ENCODE measurements around the gene TRMU. TPM values are rescaled to one million over a fixed set of nuclear protein-coding genes. Genes with fewer than 3 reads are reported as not detected.

Gene TRMU
- total RNA-seq, 1 experiment from 2014 or later: 90.1 TPM

DNA sequence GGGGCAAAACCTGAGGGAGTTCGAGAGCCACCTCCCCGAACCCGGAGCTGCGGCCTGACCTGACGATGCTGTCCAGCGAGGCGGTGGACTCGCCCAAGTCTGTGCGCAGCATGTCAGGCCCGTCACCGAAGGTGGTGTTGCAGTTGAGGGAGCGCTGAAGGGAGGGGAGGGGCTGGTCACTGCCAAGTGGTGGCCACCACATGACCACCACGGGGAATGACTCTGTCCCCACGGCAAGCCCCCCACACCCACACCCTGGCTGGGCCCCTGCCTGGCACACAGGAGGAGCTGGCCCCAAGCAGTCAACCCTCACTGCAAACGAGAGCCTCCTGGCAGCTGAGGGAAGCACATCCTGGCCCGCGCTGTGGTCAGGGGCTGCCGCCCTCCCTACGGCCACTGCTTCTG lies 30.8 kb downstream of the TRMU start:
- no peaks in the 10 kb centered on the region for H3K9me3 ChIP-seq (ENCODE audit: low read depth, low read length, poor library complexity, severe bottlenecking)
- no peak for TF ChIP-seq EZH2 (IDR thresholded peaks at IDR 0.05; ENCODE audit: borderline replicate concordance, low read depth, low read length, poor library complexity, severe bottlenecking)
- TF ChIP-seq, protein P1, sequence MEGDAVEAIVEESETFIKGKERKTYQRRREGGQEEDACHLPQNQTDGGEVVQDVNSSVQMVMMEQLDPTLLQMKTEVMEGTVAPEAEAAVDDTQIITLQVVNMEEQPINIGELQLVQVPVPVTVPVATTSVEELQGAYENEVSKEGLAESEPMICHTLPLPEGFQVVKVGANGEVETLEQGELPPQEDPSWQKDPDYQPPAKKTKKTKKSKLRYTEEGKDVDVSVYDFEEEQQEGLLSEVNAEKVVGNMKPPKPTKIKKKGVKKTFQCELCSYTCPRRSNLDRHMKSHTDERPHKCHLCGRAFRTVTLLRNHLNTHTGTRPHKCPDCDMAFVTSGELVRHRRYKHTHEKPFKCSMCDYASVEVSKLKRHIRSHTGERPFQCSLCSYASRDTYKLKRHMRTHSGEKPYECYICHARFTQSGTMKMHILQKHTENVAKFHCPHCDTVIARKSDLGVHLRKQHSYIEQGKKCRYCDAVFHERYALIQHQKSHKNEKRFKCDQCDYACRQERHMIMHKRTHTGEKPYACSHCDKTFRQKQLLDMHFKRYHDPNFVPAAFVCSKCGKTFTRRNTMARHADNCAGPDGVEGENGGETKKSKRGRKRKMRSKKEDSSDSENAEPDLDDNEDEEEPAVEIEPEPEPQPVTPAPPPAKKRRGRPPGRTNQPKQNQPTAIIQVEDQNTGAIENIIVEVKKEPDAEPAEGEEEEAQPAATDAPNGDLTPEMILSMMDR (conservative IDR thresholded peaks at IDR 0.05; ENCODE audit: low read depth, low read length): no peak
- intact Hi-C loops (cut with micrococcal nuclease; ENCODE audit: unreplicated experiment): no loop called here
- H3K36me3 ChIP-seq (ENCODE audit: insufficient read depth, low read length, poor library complexity, severe bottlenecking): no peaks in the 10 kb centered on the region
- H3K27me3 ChIP-seq (replicated peaks; ENCODE audit: insufficient read depth, low read depth, low read length, poor library complexity): no peaks in the 10 kb centered on the region
- CTCF ChIA-PET: interaction anchor here (0.6 kb wide), 1 partner anchor 144 kb away, joined by 3 read pairs; no protein-coding TSS in a partner anchor
- POLR2A ChIA-PET (ENCODE audit: low non-redundant PET): no interaction called here
- BruUV-seq (replicated peaks): no TSS peak
- DNase-seq (ENCODE audit: low spot score): no peak
- H3K27ac ChIP-seq (ENCODE audit: low read depth, low read length, poor library complexity, severe bottlenecking): no peak overlapping the region
- no peaks in the 10 kb centered on the region for H3K4me1 ChIP-seq (ENCODE audit: insufficient read depth, low read length, poor library complexity, severe bottlenecking)
- H3K4me3 ChIP-seq (ENCODE audit: low read depth, low read length, poor library complexity, severe bottlenecking): no peak overlapping the region

GRCh38 chr22:46366801-46367706 lies 31.5 kb downstream of the TRMU start:
- BruUV-seq (replicated peaks): no TSS peak
- no peaks in the 10 kb centered on the region for H3K9me3 ChIP-seq (ENCODE audit: low read depth, low read length, poor library complexity, severe bottlenecking)
- no peaks in the 10 kb centered on the region for H3K27me3 ChIP-seq (replicated peaks; ENCODE audit: insufficient read depth, low read depth, low read length, poor library complexity)
- intact Hi-C loops (cut with micrococcal nuclease; ENCODE audit: unreplicated experiment): loop anchor here (1.0 kb wide), 1 partner anchor 175 kb away; no protein-coding TSS in a partner anchor
- no peaks in the 10 kb centered on the region for H3K36me3 ChIP-seq (ENCODE audit: insufficient read depth, low read length, poor library complexity, severe bottlenecking)
- H3K4me3 ChIP-seq (ENCODE audit: low read depth, low read length, poor library complexity, severe bottlenecking): no peak overlapping the region
- no peaks in the 10 kb centered on the region for H3K4me1 ChIP-seq (ENCODE audit: insufficient read depth, low read length, poor library complexity, severe bottlenecking)
- ChIA-PET CTCF (interaction anchor here (0.6 to 1.5 kb wide), 7 partner anchors 11 to 360 kb away, joined by 3 to 19 read pairs (median 4); no protein-coding TSS in a partner anchor), POLR2A (ENCODE audit: low non-redundant PET) (interaction anchor here (0.6 kb wide), 1 partner anchor 36 kb away, joined by 3 read pairs; no protein-coding TSS in a partner anchor)
- TF ChIP-seq, protein P1 (conservative IDR thresholded peaks at IDR 0.05; ENCODE audit: low read depth, low read length): no peak
- TF ChIP-seq EZH2 (IDR thresholded peaks at IDR 0.05; ENCODE audit: borderline replicate concordance, low read depth, low read length, poor library complexity, severe bottlenecking): no peak
- DNase-seq (ENCODE audit: low spot score): no peak
- H3K27ac ChIP-seq (ENCODE audit: low read depth, low read length, poor library complexity, severe bottlenecking): no peak overlapping the region

DNA sequence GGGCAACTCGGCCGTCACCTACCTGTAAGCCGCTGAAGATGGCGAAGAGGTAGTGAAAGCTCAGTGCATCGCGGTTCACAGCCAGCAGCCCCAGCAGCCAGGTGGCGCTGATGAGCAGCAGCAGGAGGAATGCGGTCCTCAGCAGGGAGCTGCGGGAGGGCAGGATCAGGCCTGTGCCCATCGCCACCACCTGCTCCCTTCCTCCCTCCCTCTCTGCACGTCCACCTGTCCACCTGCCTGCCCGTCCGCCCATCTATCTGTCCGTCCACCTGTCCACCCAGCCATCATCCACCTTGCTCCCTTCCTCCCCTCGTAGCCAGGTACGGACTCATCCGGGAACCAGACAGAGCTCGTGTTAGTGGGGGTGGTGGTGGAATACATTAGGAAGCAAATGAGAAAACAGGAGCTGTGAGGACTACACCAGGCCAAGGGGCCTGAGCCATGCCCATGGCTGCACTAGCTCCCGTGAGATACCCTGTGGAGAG lies 32.2 kb downstream of the TRMU start:
- ChIA-PET CTCF (interaction anchor here (0.5 to 1.5 kb wide), 8 partner anchors 12 to 361 kb away, joined by 4 to 19 read pairs (median 4); no protein-coding TSS in a partner anchor), POLR2A (ENCODE audit: low non-redundant PET) (interaction anchor here (0.6 kb wide), 1 partner anchor 35 kb away, joined by 3 read pairs; no protein-coding TSS in a partner anchor)
- Histone ChIP-seq H3K4me3 (ENCODE audit: low read depth, low read length, poor library complexity, severe bottlenecking) (no peak overlapping the region), H3K4me1 (ENCODE audit: insufficient read depth, low read length, poor library complexity, severe bottlenecking) (no peaks in the 10 kb centered on the region), H3K27ac (ENCODE audit: low read depth, low read length, poor library complexity, severe bottlenecking) (no peak overlapping the region), H3K9me3 (ENCODE audit: low read depth, low read length, poor library complexity, severe bottlenecking) (no peaks in the 10 kb centered on the region), H3K36me3 (ENCODE audit: insufficient read depth, low read length, poor library complexity, severe bottlenecking) (no peaks in the 10 kb centered on the region), H3K27me3 (replicated peaks; ENCODE audit: insufficient read depth, low read depth, low read length, poor library complexity) (no peaks in the 10 kb centered on the region)
- DNase-seq (ENCODE audit: low spot score): peak; percentile 61
- intact Hi-C loops (cut with micrococcal nuclease; ENCODE audit: unreplicated experiment): loop anchor here (1.0 kb wide), 1 partner anchor 175 kb away; no protein-coding TSS in a partner anchor
- no TSS peak for BruUV-seq (replicated peaks)
- TF ChIP-seq, protein P1 (conservative IDR thresholded peaks at IDR 0.05; ENCODE audit: low read depth, low read length): peak; percentile 91
- no peak for TF ChIP-seq EZH2 (IDR thresholded peaks at IDR 0.05; ENCODE audit: borderline replicate concordance, low read depth, low read length, poor library complexity, severe bottlenecking)

Data from A673 (cell line).